KMS-11 (cell line): ENCODE measurements around the gene SETD7.

ENCODE experiments used
- H2AFZ ChIP-seq: fragments of 200-600 bp; sonication (generic); 2 replicates; pipeline ENCODE4 v1.6.1; 2016; ENCODE audit warnings: antibody characterized with exemption, mixed run types, low read depth
- H3K27ac ChIP-seq: fragments of 200-600 bp; sonication (generic); 2 replicates; pipeline ENCODE4 v1.6.1; 2016; ENCODE audit warnings: mild to moderate bottlenecking, mixed run types
- H3K27me3 ChIP-seq: fragments of 200-600 bp; sonication (generic); 2 replicates; pipeline ENCODE4 v1.6.1; 2017; ENCODE audit warnings: mild to moderate bottlenecking, low read depth, mixed run types, moderate library complexity; ENCODE audit not compliant: insufficient read depth
- H3K36me3 ChIP-seq: fragments of 200-600 bp; sonication (generic); 2 replicates; pipeline ENCODE4 v1.6.1; 2017; ENCODE audit warnings: mild to moderate bottlenecking, mixed run types; ENCODE audit not compliant: insufficient read depth
- H3K4me1 ChIP-seq: fragments of 200-600 bp; sonication (generic); 2 replicates; pipeline ENCODE4 v1.6.1; 2016; ENCODE audit warnings: mild to moderate bottlenecking, low read depth, mixed run types; ENCODE audit not compliant: poor library complexity, severe bottlenecking
- H3K4me2 ChIP-seq: fragments of 200-600 bp; sonication (generic); 2 replicates; pipeline ENCODE4 v1.7.0; 2016; ENCODE audit warnings: mild to moderate bottlenecking, mixed run types
- H3K4me3 ChIP-seq: fragments of 200-600 bp; sonication (generic); IDR thresholded peaks from 2 replicates; pipeline ENCODE4 v1.6.1; 2017; ENCODE audit warnings: low read depth, low read length, mixed read lengths; ENCODE audit not compliant: insufficient read depth
- H3K79me2 ChIP-seq: fragments of 200-600 bp; sonication (generic); 2 replicates; pipeline ENCODE4 v1.6.1; 2016; ENCODE audit warnings: low read depth, mixed run types; ENCODE audit not compliant: insufficient read depth
- H3K9ac ChIP-seq: fragments of 200-600 bp; sonication (generic); 2 replicates; pipeline ENCODE4 v1.6.1; 2016; ENCODE audit warnings: mild to moderate bottlenecking, mixed run types
- H4K20me1 ChIP-seq: fragments of 200-600 bp; sonication (generic); 2 replicates; pipeline ENCODE4 v1.6.1; 2016; ENCODE audit warnings: mild to moderate bottlenecking, mixed run types; ENCODE audit not compliant: insufficient read depth
- CTCF ChIP-seq: fragments of 200-600 bp; sonication (generic); conservative IDR thresholded peaks from 2 replicates; pipeline ENCODE4 v1.6.1; 2017; ENCODE audit warnings: low read depth, mild to moderate bottlenecking, antibody characterized with exemption, low read length, moderate library complexity, mixed read lengths

SETD7 gene

DNA sequence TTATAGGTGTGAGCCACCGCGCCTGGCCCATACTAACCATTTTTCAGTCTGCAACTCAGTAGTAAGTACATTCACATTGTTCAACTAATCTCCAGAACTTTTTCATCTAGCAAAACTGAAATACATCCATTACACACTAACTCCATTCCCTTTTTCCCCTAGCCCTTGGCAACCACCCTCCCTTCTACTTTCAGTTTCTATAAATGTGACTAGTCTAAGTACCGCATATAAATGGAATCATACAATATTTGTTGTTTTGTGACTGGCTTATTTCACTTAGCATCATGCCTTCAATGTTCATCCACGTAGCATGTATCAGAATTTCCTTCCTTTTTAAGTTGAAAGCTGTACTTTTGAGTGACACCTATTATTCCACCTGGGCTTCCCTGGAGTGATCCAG lies 44.6 kb upstream of the SETD7 start:
- no peak overlapping the region for H3K4me3 ChIP-seq
- no peaks in the 10 kb centered on the region for H3K79me2 ChIP-seq
- no peak for TF ChIP-seq CTCF
- H4K20me1 ChIP-seq = no peaks in the 10 kb centered on the region
- H3K4me1 ChIP-seq = peaks cover 19% of the 10 kb centered on the region
- no peak overlapping the region for H3K9ac ChIP-seq
- no peaks in the 10 kb centered on the region for H3K27me3 ChIP-seq
- H3K4me2 ChIP-seq = no peak overlapping the region
- no peak overlapping the region for H3K27ac ChIP-seq
- no peak overlapping the region for H2AFZ ChIP-seq
- H3K36me3 ChIP-seq = no peaks in the 10 kb centered on the region

- no peak overlapping the region for H3K4me2 ChIP-seq
- no peak overlapping the region for H3K9ac ChIP-seq
- no peak overlapping the region for H2AFZ ChIP-seq
- no peak overlapping the region for H3K4me3 ChIP-seq
- no peaks in the 10 kb centered on the region for H3K27me3 ChIP-seq
- no peaks in the 10 kb centered on the region for H3K79me2 ChIP-seq
- H3K36me3 ChIP-seq = no peaks in the 10 kb centered on the region
- no peak for TF ChIP-seq CTCF
- H3K4me1 ChIP-seq = peaks cover 19% of the 10 kb centered on the region
- no peak overlapping the region for H3K27ac ChIP-seq
- H4K20me1 ChIP-seq = no peaks in the 10 kb centered on the region
Observed at GRCh38 chr4:139599594-139600374, 43.8 kb upstream of the SETD7 start.

- Histone ChIP-seq H2AFZ (no peak overlapping the region), H3K27me3 (no peaks in the 10 kb centered on the region), H3K4me2 (no peak overlapping the region), H3K4me1 (peaks cover 19% of the 10 kb centered on the region), H3K36me3 (no peaks in the 10 kb centered on the region), H3K9ac (no peak overlapping the region), H3K27ac (no peak overlapping the region), H4K20me1 (no peaks in the 10 kb centered on the region), H3K79me2 (no peaks in the 10 kb centered on the region), H3K4me3 (no peak overlapping the region)
- no peak for TF ChIP-seq CTCF
Observed at GRCh38 chr4:139599076-139599475, 43.1 kb upstream of the SETD7 start.

DNA sequence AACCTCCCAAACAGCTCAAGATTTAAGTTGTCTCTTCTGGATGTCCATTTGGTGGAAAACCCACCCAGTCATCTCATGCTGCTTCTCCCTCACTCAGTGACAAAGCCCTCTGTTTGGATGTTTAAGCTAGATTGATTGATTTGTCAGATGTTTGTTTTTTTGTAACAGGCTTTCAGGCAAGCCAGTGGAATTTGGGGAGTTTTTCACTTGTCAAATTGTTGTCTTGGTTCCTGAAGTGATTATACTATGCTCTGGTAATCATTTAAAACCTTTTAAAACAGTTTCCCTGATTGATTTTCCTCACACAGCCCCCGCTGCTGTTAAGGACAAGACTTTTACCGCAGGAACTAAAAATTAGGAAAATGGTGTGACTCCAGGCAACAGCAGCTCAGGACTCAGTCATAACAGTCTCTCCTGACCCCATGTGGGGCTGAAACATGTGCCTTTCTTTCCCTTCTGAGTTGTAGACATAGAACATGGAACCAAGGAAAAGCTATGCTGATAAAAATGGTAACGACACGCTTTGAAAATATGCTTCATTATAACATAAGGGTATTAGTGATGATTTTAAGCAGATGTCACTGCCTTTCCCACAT lies 40.8 kb upstream of the SETD7 start:
- Histone ChIP-seq H3K79me2 (no peaks in the 10 kb centered on the region), H3K27me3 (no peaks in the 10 kb centered on the region), H3K9ac (no peak overlapping the region), H2AFZ (no peak overlapping the region), H4K20me1 (no peaks in the 10 kb centered on the region), H3K4me1 (no peaks in the 10 kb centered on the region), H3K4me3 (no peak overlapping the region), H3K27ac (no peak overlapping the region), H3K4me2 (no peak overlapping the region), H3K36me3 (no peaks in the 10 kb centered on the region)
- no peak for TF ChIP-seq CTCF
